ENCODE results near the gene STARD3. TPM values are rescaled to one million over a fixed set of nuclear protein-coding genes. Genes with fewer than 3 reads are reported as not detected.

The STARD3 gene
- total and polyA plus RNA-seq, 9 of the 15 experiments (the other 6 are each of a cell fraction or from before 2014, with no cell fraction given), result 0.63 to 87.0 (median 46.0) TPM

DNA sequence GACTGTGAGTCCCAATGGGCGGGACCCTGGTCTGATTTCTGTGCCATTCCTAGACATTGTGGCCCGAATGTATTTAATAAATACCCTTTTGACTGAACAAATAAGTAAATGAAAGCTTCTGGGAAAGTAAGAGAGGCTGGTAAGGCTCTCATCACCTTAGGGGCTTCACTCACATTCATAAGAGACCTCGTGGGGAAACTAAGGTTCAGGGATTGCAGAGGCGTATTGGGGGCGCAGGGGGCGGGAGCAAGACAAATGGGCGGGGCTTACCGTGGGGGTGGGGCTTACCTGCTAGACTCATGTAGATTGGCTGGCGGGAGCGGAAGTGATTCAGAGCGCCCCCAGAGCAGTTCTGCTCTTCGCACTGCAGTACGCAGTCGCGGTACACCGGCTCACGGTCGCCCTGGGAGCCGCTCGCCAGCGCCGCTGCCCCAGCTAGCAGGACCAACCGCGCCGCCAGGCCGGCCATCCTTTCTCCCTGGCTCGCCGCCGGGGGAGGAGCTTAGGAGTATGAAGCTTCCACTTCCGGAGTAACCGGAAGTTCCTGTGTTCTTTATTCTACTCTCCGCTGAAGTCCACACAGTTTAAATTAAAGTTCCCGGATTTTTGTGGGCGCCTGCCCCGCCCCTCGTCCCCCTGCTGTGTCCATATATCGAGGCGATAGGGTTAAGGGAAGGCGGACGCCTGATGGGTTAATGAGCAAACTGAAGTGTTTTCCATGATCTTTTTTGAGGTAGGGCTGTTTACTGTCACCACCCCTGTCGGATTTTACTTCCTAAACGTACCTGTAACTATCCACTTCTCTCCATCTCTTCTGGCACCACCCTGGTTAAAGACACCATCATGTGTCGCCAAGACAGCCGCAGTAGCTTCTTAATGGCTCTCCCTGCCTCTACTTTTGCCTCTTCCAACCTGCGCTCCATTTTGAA, 50.9 kb downstream of the STARD3 start, which contains the start of gene PGAP3 (continued):
- TF ChIP-seq, protein P1, sequence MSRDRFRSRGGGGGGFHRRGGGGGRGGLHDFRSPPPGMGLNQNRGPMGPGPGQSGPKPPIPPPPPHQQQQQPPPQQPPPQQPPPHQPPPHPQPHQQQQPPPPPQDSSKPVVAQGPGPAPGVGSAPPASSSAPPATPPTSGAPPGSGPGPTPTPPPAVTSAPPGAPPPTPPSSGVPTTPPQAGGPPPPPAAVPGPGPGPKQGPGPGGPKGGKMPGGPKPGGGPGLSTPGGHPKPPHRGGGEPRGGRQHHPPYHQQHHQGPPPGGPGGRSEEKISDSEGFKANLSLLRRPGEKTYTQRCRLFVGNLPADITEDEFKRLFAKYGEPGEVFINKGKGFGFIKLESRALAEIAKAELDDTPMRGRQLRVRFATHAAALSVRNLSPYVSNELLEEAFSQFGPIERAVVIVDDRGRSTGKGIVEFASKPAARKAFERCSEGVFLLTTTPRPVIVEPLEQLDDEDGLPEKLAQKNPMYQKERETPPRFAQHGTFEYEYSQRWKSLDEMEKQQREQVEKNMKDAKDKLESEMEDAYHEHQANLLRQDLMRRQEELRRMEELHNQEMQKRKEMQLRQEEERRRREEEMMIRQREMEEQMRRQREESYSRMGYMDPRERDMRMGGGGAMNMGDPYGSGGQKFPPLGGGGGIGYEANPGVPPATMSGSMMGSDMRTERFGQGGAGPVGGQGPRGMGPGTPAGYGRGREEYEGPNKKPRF (IDR thresholded peaks at IDR 0.05; ENCODE audit: low read depth, low read length), result no peak
- no peak for TF ChIP-seq MYNN (IDR thresholded peaks at IDR 0.05)
- TF ChIP-seq MYNN (CRISPR knock-in tag; IDR thresholded peaks at IDR 0.05), result no peak
- TF ChIP-seq, protein P2, sequence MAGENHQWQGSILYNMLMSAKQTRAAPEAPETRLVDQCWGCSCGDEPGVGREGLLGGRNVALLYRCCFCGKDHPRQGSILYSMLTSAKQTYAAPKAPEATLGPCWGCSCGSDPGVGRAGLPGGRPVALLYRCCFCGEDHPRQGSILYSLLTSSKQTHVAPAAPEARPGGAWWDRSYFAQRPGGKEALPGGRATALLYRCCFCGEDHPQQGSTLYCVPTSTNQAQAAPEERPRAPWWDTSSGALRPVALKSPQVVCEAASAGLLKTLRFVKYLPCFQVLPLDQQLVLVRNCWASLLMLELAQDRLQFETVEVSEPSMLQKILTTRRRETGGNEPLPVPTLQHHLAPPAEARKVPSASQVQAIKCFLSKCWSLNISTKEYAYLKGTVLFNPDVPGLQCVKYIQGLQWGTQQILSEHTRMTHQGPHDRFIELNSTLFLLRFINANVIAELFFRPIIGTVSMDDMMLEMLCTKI (IDR thresholded peaks at IDR 0.05; ENCODE audit: partially characterized antibody), result no peak
- TF ChIP-seq, protein P3, sequence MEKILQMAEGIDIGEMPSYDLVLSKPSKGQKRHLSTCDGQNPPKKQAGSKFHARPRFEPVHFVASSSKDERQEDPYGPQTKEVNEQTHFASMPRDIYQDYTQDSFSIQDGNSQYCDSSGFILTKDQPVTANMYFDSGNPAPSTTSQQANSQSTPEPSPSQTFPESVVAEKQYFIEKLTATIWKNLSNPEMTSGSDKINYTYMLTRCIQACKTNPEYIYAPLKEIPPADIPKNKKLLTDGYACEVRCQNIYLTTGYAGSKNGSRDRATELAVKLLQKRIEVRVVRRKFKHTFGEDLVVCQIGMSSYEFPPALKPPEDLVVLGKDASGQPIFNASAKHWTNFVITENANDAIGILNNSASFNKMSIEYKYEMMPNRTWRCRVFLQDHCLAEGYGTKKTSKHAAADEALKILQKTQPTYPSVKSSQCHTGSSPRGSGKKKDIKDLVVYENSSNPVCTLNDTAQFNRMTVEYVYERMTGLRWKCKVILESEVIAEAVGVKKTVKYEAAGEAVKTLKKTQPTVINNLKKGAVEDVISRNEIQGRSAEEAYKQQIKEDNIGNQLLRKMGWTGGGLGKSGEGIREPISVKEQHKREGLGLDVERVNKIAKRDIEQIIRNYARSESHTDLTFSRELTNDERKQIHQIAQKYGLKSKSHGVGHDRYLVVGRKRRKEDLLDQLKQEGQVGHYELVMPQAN (IDR thresholded peaks at IDR 0.05; ENCODE audit: borderline replicate concordance), result 0 out of 2 replicates have a peak, but pooled peaks have one; percentile 58
- no peak for TF ChIP-seq ZNF3 (CRISPR knock-in tag; IDR thresholded peaks at IDR 0.05)
- no peak for TF ChIP-seq HMG20A (CRISPR knock-in tag; conservative IDR thresholded peaks at IDR 0.05)
- TF ChIP-seq, protein P4, sequence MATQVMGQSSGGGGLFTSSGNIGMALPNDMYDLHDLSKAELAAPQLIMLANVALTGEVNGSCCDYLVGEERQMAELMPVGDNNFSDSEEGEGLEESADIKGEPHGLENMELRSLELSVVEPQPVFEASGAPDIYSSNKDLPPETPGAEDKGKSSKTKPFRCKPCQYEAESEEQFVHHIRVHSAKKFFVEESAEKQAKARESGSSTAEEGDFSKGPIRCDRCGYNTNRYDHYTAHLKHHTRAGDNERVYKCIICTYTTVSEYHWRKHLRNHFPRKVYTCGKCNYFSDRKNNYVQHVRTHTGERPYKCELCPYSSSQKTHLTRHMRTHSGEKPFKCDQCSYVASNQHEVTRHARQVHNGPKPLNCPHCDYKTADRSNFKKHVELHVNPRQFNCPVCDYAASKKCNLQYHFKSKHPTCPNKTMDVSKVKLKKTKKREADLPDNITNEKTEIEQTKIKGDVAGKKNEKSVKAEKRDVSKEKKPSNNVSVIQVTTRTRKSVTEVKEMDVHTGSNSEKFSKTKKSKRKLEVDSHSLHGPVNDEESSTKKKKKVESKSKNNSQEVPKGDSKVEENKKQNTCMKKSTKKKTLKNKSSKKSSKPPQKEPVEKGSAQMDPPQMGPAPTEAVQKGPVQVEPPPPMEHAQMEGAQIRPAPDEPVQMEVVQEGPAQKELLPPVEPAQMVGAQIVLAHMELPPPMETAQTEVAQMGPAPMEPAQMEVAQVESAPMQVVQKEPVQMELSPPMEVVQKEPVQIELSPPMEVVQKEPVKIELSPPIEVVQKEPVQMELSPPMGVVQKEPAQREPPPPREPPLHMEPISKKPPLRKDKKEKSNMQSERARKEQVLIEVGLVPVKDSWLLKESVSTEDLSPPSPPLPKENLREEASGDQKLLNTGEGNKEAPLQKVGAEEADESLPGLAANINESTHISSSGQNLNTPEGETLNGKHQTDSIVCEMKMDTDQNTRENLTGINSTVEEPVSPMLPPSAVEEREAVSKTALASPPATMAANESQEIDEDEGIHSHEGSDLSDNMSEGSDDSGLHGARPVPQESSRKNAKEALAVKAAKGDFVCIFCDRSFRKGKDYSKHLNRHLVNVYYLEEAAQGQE (IDR thresholded peaks at IDR 0.05; ENCODE audit: borderline replicate concordance), result no peak
- TF ChIP-seq, protein P4 (CRISPR knock-in tag; IDR thresholded peaks at IDR 0.05; ENCODE audit: low read depth), result 0 out of 2 replicates have a peak, but pooled peaks have one; percentile 26
